Stimulated activated CD8-positive, alpha-beta memory T cell treated with anti-CD3 and anti-CD28 coated beads, Interleukin-2, amount 100 ng/mL, for 1 hour (primary cell): ENCODE measurements around the gene MBOAT7.
A peak's percentile ranks its signal among the peaks of the same experiment; 100 is the strongest.
"Not testable (repeated sequence)": the region's sequence is repeated elsewhere in the genome, so short reads cannot be mapped to it uniquely, and the experiment has no call there.

Experiments
- DNase-seq, 2 donors: peaks; one replicate each; pipeline ENCODE4 v3.0.0-alpha.2; 2020; ENCODE audit warnings: low read depth in 2 of 2

MBOAT7 gene

GRCh38 chr19:54209058-54209810 is 19.9 kb upstream of the MBOAT7 start:
- no peak for DNase-seq

GRCh38 chr19:54208784-54209057 is 19.3 kb upstream of the MBOAT7 start:
- DNase-seq = no peak

- no peak for DNase-seq
Observed at GRCh38 chr19:54207983-54208783, 18.8 kb upstream of the MBOAT7 start.

GRCh38 chr19:54207676-54207982 is 18.2 kb upstream of the MBOAT7 start:
- no peak for DNase-seq

- not testable (repeated sequence) for DNase-seq
Observed at GRCh38 chr19:54207193-54207592, 17.8 kb upstream of the MBOAT7 start.

GRCh38 chr19:54206831-54207177 is 17.4 kb upstream of the MBOAT7 start:
- DNase-seq = no peak

- DNase-seq = no peak
Observed at GRCh38 chr19:54206030-54206830, 16.9 kb upstream of the MBOAT7 start.

- DNase-seq = no peak
Observed at GRCh38 chr19:54204767-54205468, 15.5 kb upstream of the MBOAT7 start.

- DNase-seq = no peak
Observed at GRCh38 chr19:54203151-54203611, 13.8 kb upstream of the MBOAT7 start.

GRCh38 chr19:54201980-54202379 is 12.6 kb upstream of the MBOAT7 start:
- no peak for DNase-seq

- DNase-seq = no peak
Observed at GRCh38 chr19:54201172-54201701, 11.9 kb upstream of the MBOAT7 start.

GRCh38 chr19:54199401-54199800 is 10.0 kb upstream of the MBOAT7 start:
- DNase-seq = no peak

GRCh38 chr19:54197121-54197520 is 7.7 kb upstream of the MBOAT7 start:
- DNase-seq = no peak

GRCh38 chr19:54196536-54196935 is 7.2 kb upstream of the MBOAT7 start:
- no peak for DNase-seq

GRCh38 chr19:54194463-54194862 is 5.1 kb upstream of the MBOAT7 start:
- DNase-seq = not testable (repeated sequence)

GRCh38 chr19:54193011-54193410 is 3.6 kb upstream of the MBOAT7 start:
- DNase-seq = no peak

GRCh38 chr19:54191811-54192453 is 2.6 kb upstream of the MBOAT7 start:
- DNase-seq = no peak

- peak; percentile 69 to 81 for DNase-seq
Observed at GRCh38 chr19:54191011-54191810, 1.8 kb upstream of the MBOAT7 start, which contains the start of gene TSEN34. Gene TSEN34 (plus strand): TSS chr19:54191308. CDS start chr19:54191365, 57 bp downstream.

- peak; percentile 99 to 100 for DNase-seq
Observed at GRCh38 chr19:54190503-54191010, 1.2 kb upstream of the MBOAT7 start.
